ENCODE data around the gene TMEM150C. TPM values are rescaled to one million over a fixed set of nuclear protein-coding genes. Genes with fewer than 3 reads are reported as not detected.

TMEM150C gene
- total RNA-seq, 1 experiment from 2014 or later: 1.8 TPM

GRCh38 chr4:82525307-82525911, 36.4 kb downstream of the TMEM150C start:
- H3K36me3 ChIP-seq (ENCODE audit: control insufficient read depth, insufficient read depth, low read length): no peaks in the 10 kb centered on the region
- CTCF ChIA-PET: no interaction called here
- in situ Hi-C loops (cut with HindIII; ENCODE audit: low pct_unique_long_range_greater_than_20kb, low sequenced_read_pairs) (no loop called here), intact Hi-C loops (cut with micrococcal nuclease; ENCODE audit: unreplicated experiment) (no loop called here)
- no peaks in the 10 kb centered on the region for H3K9me3 ChIP-seq (ENCODE audit: control insufficient read depth, insufficient read depth, low read depth, low read length)
- no peak for ATAC-seq
- no peak overlapping the region for H3K27ac ChIP-seq (ENCODE audit: low read length)
- BruUV-seq (replicated peaks): no TSS peak
- no peak for DNase-seq (ENCODE audit: low read depth, low spot score)
- H3K27me3 ChIP-seq (ENCODE audit: control insufficient read depth, insufficient read depth, low read length): no peaks in the 10 kb centered on the region
- H3K4me1 ChIP-seq (ENCODE audit: control insufficient read depth, insufficient read depth, low read length): no peaks in the 10 kb centered on the region
- TF ChIP-seq POLR2AphosphoS5 (IDR thresholded peaks at IDR 0.05; ENCODE audit: low read depth, low read length) (no peak), REST (IDR thresholded peaks at IDR 0.05; ENCODE audit: insufficient read depth in 1 of 2, low read depth in 2 of 2, low read length in 1 of 2) (no peak), TCF7L2 (IDR thresholded peaks at IDR 0.05; ENCODE audit: low read depth, low read length) (no peak), SIN3A (IDR thresholded peaks at IDR 0.05; ENCODE audit: borderline replicate concordance, insufficient read depth, low read depth, low read length) (no peak), CTCF (IDR thresholded peaks at IDR 0.05) (no peak)
- no peak overlapping the region for H3K4me3 ChIP-seq (ENCODE audit: low read depth in 2 of 2, low read length in 2 of 2)
- POLR2A ChIA-PET: no interaction called here

- no peak for DNase-seq (ENCODE audit: low read depth, low spot score)
- in situ Hi-C loops (cut with HindIII; ENCODE audit: low pct_unique_long_range_greater_than_20kb, low sequenced_read_pairs) (no loop called here), intact Hi-C loops (cut with micrococcal nuclease; ENCODE audit: unreplicated experiment) (no loop called here)
- Histone ChIP-seq H3K4me1 (ENCODE audit: control insufficient read depth, insufficient read depth, low read length) (no peaks in the 10 kb centered on the region), H3K27ac (ENCODE audit: low read length) (no peak overlapping the region), H3K27me3 (ENCODE audit: control insufficient read depth, insufficient read depth, low read length) (no peaks in the 10 kb centered on the region), H3K36me3 (ENCODE audit: control insufficient read depth, insufficient read depth, low read length) (no peaks in the 10 kb centered on the region), H3K4me3 (ENCODE audit: low read depth in 2 of 2, low read length in 2 of 2) (no peak overlapping the region), H3K9me3 (ENCODE audit: control insufficient read depth, insufficient read depth, low read depth, low read length) (no peaks in the 10 kb centered on the region)
- BruUV-seq (replicated peaks): no TSS peak
- ChIA-PET CTCF (no interaction called here), POLR2A (no interaction called here)
- no peak for ATAC-seq
- TF ChIP-seq SIN3A (IDR thresholded peaks at IDR 0.05; ENCODE audit: borderline replicate concordance, insufficient read depth, low read depth, low read length): no peak
- no peak for TF ChIP-seq TCF7L2 (IDR thresholded peaks at IDR 0.05; ENCODE audit: low read depth, low read length)
- TF ChIP-seq POLR2AphosphoS5 (IDR thresholded peaks at IDR 0.05; ENCODE audit: low read depth, low read length): no peak
- TF ChIP-seq CTCF (IDR thresholded peaks at IDR 0.05): no peak
- no peak for TF ChIP-seq REST (IDR thresholded peaks at IDR 0.05; ENCODE audit: insufficient read depth in 1 of 2, low read depth in 2 of 2, low read length in 1 of 2)
Measured at GRCh38 chr4:82524570-82525152, 37.1 kb downstream of the TMEM150C start.
